NCI-H2196 (cell line): ENCODE measurements around the gene TMEM174.

Experiments used
- DNase-seq: peaks from one replicate; lab custom pipeline; 2025; ENCODE audit not compliant: unreplicated experiment; lab: John Stamatoyannopoulos, UW

TMEM174 gene

DNA sequence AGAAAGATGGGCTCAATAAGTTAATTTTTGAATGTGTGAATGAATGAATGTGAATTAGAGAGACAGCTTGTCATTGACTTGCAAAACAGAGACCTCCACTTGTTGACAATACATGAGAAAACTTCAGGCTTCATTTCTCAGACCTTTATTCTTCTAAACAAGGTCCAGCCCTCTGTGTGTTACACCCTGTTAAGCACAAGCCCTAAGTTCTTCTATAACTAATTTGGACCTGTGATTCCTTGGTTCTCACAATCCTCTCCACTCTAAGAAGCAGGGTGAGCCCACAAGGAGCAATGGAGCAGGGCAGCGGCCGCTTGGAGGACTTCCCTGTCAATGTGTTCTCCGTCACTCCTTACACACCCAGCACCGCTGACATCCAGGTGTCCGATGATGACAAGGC is at the start of gene TMEM174:
Gene TMEM174, plus strand, starts transcription at position 243 of the 400 bp plus-strand sequence. Its CDS starts 51 bp downstream, at position 294.
- DNase-seq = no peak

- DNase-seq = no peak
These were observed 47.7 kb upstream of the TMEM174 start for GRCh38 chr5:73125289-73125688.

DNA sequence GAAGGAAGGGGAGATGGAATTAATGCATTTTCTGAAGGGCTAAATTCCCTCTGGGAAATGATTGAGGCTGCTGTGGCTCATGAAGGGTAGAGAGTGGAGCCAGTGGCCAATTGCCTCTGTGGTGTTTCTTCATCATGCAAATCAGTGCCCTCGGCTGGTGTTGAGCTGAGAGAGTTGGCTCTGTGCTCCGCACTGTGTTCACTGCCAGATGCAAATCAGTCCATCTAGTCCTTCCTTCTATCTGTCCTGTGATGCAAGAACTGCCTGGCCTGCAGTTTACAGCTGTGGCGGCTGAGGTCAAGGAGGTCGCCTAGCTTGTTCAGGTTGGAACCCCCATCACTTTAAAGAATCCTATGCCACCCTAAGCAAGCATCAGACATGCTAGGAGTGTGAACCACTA is 46.6 kb upstream of the TMEM174 start:
- no peak for DNase-seq

DNA sequence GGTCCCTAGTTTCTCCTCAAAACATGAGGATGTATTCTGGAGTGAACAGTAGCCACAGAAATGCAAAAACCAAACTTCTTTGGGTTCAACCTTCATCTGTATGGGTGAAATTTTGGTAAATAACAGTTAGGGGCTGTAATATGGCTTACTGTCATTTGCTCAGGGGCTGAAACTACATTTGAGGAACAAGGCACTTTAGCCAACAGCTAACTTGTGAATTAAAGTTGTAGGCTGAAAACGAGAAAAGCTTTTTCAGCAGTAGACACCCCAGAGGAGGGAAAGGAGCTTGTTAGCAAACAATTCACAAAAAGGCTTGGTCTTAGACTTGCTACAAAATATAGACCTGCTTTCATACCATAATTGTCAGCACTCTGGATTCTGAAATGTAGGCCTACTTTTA is 46.0 kb upstream of the TMEM174 start:
- DNase-seq = no peak

DNA sequence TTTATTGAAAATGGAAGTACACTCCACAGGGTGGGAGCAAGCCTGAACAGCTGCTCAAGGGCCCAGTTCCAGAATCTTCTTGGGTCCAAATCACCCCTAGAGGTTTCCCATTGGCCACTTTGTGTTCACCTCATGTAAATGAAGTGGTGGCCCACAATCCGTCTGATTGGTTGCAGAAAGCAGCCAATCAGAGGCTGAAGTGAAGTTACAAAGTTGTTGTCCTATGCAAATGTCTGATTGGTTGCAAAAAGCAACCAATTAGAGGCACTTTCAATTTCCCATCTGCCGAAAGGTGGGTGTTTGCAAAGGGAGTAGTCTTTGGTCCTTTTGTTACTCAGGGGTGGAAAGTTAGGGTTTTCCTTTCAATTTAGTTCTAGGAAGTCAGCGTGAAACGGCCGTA is 43.9 kb upstream of the TMEM174 start:
- no peak for DNase-seq

DNA sequence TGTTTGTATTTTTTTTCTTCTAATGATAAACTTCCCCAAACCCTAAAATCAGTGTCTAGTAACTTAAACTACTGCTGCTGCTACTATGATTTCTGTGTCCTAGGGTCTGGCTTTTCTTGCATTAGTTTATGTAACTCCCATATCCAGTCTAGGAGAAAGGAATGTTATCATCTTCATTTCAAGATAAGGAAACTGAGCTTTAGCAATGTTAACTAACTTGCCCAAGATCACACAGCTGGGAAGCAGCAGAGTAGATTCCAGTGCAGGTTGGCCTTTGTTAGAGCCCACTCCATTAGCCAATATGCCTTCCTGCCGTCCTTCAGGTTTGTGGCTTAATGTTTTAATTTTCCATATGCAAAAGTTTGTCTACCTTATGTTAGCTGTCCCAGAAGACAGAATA is 42.2 kb upstream of the TMEM174 start:
- no peak for DNase-seq

DNA sequence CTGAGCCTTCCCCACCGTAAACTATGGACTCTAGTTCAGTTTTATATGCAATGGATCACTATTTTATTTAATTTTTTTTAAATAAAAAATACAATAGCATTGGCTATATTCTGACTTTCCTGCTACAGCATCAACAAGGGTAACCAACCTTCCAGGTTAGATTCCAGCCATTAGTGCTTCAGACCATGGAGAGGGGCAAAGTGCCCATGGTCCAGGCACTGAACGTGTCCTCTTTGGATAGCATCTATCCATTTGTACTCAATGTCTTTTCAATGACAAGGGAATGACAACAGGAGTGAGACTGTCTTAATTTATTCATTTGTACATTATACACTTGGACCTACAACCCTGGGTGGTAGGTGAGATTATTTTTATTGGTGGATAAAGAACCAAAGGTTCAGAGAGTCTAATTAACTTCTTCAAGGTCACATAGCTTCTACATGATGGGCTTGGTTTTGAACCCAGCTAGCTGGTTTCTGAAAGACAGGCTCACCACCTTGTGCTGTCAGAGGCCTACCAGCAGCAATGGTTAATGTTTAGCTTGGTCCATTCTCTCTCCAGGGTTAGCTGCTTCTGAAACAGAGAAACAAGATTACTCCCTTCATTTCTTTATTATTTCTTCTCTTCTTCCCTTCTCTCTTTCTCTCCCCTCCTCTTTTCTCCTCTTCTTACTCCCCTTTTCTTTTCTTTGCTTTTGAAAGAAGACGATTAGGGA is 41.1 kb upstream of the TMEM174 start:
- no peak for DNase-seq

DNA sequence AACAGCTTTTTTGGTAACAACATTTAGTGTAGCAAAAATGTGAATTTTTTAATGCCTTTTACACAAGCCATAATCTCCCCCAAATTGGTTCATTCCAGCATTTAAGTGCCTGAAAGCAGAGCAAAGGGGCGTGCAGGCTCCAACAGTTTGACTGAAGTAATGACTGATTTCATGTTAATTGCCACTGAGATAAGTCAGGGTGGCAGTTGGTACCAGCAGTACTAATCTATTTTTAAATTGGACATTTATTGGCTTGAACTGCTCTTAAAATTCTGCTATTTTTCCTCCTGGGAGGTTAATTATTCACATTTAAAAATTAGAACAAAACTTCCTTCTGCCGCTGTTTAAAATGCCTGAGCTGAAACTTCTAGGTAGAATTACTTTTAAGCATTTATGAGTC is 40.2 kb upstream of the TMEM174 start:
- DNase-seq = no peak

DNA sequence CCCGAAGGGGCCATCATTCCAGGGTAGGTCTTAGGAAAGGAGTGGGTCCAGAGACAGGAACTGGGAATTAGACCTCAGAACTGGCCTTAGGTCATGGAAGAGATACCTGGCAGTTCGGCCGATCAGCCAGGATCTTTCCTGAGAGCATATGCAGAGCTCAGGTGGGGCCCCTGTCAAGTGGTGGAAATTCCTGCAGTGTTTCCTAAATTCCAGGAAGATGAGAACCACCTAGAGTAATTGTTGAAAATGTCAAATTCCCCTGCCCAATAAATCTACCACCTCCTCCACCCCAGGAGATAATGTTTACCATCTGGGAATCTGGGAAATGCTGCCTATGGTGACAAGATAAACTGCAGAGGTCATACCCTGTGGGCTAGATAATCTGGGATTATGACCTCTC is 38.0 kb upstream of the TMEM174 start:
- DNase-seq = no peak

DNA sequence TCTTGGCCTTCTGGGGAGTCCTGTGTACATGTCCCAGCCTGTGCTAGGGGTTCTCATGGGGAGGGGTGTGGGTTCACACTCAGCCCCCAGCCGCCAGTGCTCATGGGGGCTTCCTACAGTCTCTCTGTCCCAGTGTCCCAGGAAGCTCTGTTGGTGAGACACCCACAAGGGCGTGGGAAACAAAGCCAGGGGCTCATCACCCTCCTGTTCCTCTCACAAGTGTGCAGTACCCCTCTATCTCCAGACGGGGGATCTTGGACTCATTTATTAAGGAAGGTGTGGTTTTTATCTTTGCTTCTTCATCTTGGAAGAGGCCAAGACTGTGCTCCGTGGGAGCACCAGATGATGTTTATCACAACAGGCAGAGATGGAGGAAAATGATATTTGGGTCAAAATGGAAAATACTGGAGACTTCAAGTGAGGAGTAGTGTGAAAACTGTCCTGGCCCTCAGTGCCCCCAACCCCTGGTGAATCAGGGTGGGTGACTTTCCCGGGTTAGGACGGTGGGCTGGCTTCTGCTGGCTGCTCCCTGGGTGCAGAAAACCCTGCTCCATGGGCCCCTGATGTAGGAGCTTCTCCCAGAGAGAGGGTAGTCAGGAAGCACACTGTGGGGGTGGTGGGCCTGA is 37.5 kb upstream of the TMEM174 start:
- DNase-seq = no peak

DNA sequence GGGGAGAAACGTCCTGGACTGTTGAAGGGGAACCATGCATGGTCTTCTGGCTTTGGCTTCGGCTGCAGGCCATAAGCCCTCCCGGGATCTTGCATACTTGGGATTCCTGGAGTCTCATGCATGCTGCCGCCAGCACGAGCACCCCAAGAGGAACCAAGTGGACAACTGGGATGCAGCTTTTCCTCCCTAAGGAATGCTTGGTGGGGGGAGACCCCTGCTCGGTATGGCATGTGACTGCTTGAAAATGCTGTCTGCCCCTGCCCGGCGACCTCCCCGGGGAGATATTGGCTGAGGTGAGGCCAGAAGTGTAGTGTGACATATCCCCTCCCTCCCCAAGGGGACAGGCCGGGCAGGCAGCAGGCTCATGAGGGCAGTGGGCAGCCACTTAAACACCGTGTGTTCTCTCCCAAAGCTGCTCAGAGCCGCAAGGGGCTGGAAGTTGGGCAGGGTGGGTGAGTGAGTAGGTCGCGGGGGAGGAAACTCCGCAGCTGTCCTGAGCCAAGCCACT is 36.9 kb upstream of the TMEM174 start:
- DNase-seq = no peak

DNA sequence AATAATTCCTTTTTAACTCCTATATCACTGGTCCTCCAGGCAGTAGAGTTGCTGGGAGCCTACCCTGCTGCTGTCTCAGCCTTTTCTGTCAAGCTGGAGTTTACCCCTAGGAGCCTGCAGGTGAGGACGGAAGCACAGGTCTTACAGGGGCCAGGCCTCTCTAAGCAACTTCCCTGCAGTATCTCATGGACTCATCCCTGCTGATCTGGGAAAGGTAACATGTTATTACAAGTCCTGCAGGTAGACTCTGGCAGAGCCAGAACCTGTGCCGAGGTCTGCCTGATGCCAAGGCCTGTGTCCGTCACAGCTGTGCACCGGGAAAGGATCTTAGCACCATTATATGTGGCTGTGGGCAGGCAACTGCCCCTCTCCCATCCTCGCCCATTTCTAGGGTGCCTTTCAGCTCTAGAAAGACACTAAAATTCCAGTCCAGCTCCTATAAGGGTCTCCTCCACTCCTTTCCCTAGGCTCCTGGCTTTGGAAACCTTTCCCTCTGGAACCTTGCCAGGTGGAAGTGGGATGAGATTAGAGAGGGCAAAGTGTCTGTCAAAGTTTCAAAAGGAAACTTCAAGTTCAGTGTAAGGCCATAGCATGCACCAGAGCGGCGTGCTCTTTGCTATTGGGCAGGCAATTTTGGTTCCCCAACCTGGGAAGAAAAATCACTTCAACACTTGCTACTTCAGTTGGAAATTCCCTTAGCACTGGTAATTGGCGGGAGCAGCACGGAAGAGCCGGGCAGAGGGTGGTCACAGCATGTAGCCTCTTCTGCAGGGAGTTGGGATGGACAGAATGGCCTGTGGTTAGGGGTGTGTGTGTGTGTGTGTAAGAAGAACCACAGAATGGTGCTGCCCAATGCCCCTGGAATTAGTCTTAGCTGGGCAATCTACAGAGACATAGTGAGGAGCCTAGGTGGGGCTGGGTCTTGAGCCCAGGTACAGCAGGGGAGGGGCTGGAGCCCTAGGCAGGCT is 35.1 kb upstream of the TMEM174 start:
- DNase-seq = no peak

GRCh38 chr5:73139485-73139884 is 33.5 kb upstream of the TMEM174 start:
- no peak for DNase-seq

DNA sequence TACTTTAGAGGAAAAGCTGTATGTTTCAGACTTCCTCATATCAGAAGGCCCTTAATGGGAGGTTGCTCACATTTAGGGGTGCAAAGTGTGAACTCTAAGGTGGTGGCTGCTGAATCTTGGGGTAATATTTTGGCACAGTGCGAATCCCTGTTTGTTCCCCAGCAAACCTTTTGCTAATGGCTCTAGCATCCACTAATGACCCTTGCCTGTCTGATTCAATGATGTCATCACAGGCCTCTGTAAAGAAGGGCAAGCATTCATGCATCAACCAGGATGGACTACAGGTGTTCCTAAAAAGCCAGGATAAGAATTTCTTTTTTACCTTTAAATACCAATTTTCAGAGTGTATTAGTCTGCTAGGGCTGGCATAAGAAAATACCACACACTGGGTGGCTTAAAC is 32.2 kb upstream of the TMEM174 start:
- DNase-seq = no peak

GRCh38 chr5:73142035-73142434 is 31.0 kb upstream of the TMEM174 start:
- no peak for DNase-seq

DNA sequence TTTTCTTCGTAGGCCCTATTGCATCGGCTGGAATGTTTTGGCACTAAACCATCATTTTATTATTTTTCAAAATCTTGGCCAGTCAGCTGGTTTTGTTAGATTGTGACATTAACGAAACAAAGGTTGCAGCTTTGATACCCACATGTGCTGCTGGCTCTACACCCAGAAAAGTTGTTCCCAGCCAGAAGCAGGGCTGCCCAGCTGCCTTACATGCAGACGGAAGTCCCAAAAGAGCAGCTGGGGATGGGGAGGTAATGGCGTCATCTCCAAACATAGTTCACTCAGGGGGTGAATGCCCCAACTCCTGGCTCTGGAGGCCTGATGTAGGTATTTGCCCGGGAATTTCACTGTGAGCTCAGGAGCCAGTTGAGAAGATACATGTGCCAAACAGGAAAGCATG is 29.3 kb upstream of the TMEM174 start:
- no peak for DNase-seq

DNA sequence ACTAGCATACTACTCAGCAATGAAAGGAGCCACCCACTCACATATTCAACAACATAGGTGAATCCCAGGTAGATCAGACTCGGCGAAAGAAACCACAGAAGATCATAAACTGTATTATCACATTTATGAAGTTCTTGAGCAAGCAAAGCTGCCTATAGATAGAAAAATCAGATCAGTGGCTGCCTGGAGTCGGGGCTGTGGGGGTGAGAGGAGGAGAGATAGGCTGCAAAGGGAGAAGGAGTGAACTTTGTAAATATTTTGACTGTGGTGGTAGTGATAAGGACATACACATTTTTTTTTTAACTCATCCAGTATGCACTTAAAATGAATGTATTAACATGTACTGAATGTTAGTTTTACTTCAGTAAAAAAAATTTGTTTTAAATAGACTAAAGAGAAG is 23.5 kb upstream of the TMEM174 start:
- DNase-seq = no peak

DNA sequence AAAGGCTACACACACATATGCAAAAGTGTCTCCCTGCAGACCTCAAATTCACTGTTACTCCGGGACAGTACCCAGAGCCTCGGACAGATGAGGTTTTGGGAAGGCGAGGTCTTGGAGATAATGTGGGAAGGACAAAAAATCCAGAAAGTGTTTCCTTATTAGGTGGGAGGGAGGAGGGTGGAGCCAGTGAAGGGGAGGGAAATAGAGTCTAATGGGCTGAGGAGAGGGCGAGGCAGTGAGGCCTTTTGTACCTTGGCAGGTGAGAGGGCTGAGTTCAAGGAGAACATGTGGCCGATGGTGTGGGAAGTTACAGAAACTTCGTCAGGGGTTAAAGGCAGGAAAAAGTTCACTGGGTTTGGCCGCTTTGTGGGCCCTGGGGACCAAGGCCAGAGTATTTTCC is 22.1 kb upstream of the TMEM174 start:
- DNase-seq = no peak

DNA sequence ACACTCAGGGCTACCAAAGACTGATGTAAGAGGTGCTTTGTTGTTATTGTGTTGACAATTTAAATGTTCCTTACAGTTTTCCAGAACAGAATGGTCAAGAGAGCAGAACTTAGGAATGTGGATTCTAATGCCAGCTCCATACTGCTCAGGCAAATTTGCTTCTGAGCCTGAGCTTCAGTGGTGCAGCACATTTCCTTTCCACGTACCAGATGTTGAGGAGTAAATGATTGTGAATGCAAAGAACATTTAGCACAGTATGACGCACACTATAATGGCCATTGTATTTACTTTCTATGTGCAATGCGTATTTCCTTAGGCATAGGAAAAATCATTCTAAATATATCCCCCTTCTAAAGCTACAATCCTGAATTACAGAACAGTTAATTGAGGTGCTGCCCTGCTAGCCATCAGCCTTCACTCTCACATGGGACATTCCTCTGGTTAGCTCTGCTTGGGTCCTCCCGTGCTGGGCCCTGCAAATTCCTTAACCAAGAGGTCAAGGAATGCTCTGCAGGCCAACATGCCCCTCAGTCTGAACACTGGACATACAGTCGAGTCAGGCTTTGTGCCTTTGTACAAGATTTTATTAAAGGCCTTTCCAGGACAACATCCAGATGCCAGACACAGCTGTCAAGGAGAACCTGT is 21.1 kb upstream of the TMEM174 start:
- DNase-seq = no peak

GRCh38 chr5:73152411-73153388 is 20.3 kb upstream of the TMEM174 start:
- no peak for DNase-seq
